Measurements from ENCODE around the gene MOGAT1.

DNA sequence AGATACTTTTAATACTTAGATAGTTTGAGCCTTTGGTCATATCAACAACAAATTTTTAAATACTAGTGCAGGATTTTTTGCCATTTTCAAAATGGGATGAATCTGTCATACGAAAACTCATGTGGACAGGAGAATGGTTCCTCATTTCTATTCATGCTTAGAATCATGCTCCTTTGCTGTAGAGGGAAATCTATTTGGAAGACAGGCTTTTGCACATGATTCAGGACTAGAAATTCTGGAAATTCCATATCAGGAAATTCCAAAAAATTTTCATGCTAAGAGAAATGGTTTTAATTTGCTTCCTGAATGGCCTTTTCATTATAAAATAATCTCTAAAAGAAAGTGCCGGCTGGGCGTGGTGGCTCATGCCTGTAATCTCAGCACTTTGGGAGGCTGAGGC, 39.3 kb downstream of the MOGAT1 start:
- TF ChIP-seq EZH2 (IDR thresholded peaks at IDR 0.05; ENCODE audit: insufficient read depth, poor library complexity, severe bottlenecking) (no peak), EZH2phosphoT487 (IDR thresholded peaks at IDR 0.05; ENCODE audit: insufficient read depth, low read depth) (no peak)
